ENCODE data around the gene HOXA13. TPM values are rescaled to one million over a fixed set of nuclear protein-coding genes. Genes with fewer than 3 reads are reported as not detected.

The HOXA13 gene
- total RNA-seq, 1 experiment from 2014 or later, result 0.68 TPM

- no peaks in the 10 kb centered on the region for H3K9me3 ChIP-seq
- H3K27me3 ChIP-seq (replicated peaks; ENCODE audit: control insufficient read depth, insufficient read depth, low read length), result peaks cover 1% of the 10 kb centered on the region; the same call in 1 of the 2 replicates
- H3K36me3 ChIP-seq (ENCODE audit: control insufficient read depth, insufficient read depth, low read length), result no peaks in the 10 kb centered on the region
- Mint-ChIP-seq H3K4me3 (ENCODE audit: unreplicated experiment) (no peak overlapping the region), H3K9me3 (ENCODE audit: unreplicated experiment) (no peaks in the 10 kb centered on the region), H3K27me3 (ENCODE audit: insufficient read depth, unreplicated experiment) (peaks cover 10% of the 10 kb centered on the region), H3K36me3 (ENCODE audit: insufficient read depth, unreplicated experiment) (no peaks in the 10 kb centered on the region), H3K27ac (ENCODE audit: unreplicated experiment) (no peak overlapping the region), H3K4me1 (ENCODE audit: low read depth, unreplicated experiment) (no peaks in the 10 kb centered on the region)
- intact Hi-C loops (cut with micrococcal nuclease; ENCODE audit: unreplicated experiment), result no loop called here
- no peak for DNase-seq
- peaks cover 2% of the 10 kb centered on the region for H3K4me1 ChIP-seq
- no peak overlapping the region for H3K4me3 ChIP-seq (ENCODE audit: low read depth, low read length)
- ChIA-PET CTCF (no interaction called here), POLR2A (no interaction called here)
- no peak for TF ChIP-seq CTCF (IDR thresholded peaks at IDR 0.05; ENCODE audit: insufficient read depth in 1 of 2, low read depth in 1 of 2, low read length in 1 of 2, severe bottlenecking in 1 of 2, unreplicated experiment in 1 of 2)
- no TSS peak for BruUV-seq (replicated peaks)
Measured at GRCh38 chr7:27194002-27194352, 5.9 kb downstream of the HOXA13 start.

- H3K4me1 ChIP-seq, result no peaks in the 10 kb centered on the region
- no peaks in the 10 kb centered on the region for H3K9me3 ChIP-seq
- intact Hi-C loops (cut with micrococcal nuclease; ENCODE audit: unreplicated experiment), result no loop called here
- ChIA-PET CTCF (no interaction called here), POLR2A (no interaction called here)
- H3K27me3 ChIP-seq (replicated peaks; ENCODE audit: control insufficient read depth, insufficient read depth, low read length), result no peaks in the 10 kb centered on the region; the same call in 1 of the 2 replicates
- TF ChIP-seq CTCF (IDR thresholded peaks at IDR 0.05; ENCODE audit: insufficient read depth in 1 of 2, low read depth in 1 of 2, low read length in 1 of 2, severe bottlenecking in 1 of 2, unreplicated experiment in 1 of 2), result no peak
- no peaks in the 10 kb centered on the region for H3K4me1 Mint-ChIP-seq (ENCODE audit: low read depth, unreplicated experiment)
- peaks cover 10% of the 10 kb centered on the region for H3K27me3 Mint-ChIP-seq (ENCODE audit: insufficient read depth, unreplicated experiment)
- no peaks in the 10 kb centered on the region for H3K9me3 Mint-ChIP-seq (ENCODE audit: unreplicated experiment)
- no peak for DNase-seq
- H3K4me3 Mint-ChIP-seq (ENCODE audit: unreplicated experiment), result no peak overlapping the region
- no peaks in the 10 kb centered on the region for H3K36me3 Mint-ChIP-seq (ENCODE audit: insufficient read depth, unreplicated experiment)
- H3K36me3 ChIP-seq (ENCODE audit: control insufficient read depth, insufficient read depth, low read length), result no peaks in the 10 kb centered on the region
- no TSS peak for BruUV-seq (replicated peaks)
- H3K27ac Mint-ChIP-seq (ENCODE audit: unreplicated experiment), result no peak overlapping the region
- H3K4me3 ChIP-seq (ENCODE audit: low read depth, low read length), result no peak overlapping the region
Measured at GRCh38 chr7:27193335-27194001, 6.4 kb downstream of the HOXA13 start.

- DNase-seq, result no peak
- Mint-ChIP-seq H3K4me1 (ENCODE audit: low read depth, unreplicated experiment) (no peaks in the 10 kb centered on the region), H3K27me3 (ENCODE audit: insufficient read depth, unreplicated experiment) (peaks cover 4% of the 10 kb centered on the region), H3K36me3 (ENCODE audit: insufficient read depth, unreplicated experiment) (no peaks in the 10 kb centered on the region), H3K27ac (ENCODE audit: unreplicated experiment) (no peak overlapping the region), H3K4me3 (ENCODE audit: unreplicated experiment) (no peak overlapping the region), H3K9me3 (ENCODE audit: unreplicated experiment) (no peaks in the 10 kb centered on the region)
- intact Hi-C loops (cut with micrococcal nuclease; ENCODE audit: unreplicated experiment), result no loop called here
- Histone ChIP-seq H3K36me3 (ENCODE audit: control insufficient read depth, insufficient read depth, low read length) (no peaks in the 10 kb centered on the region), H3K27me3 (replicated peaks; ENCODE audit: control insufficient read depth, insufficient read depth, low read length) (no peaks in the 10 kb centered on the region), H3K4me1 (no peaks in the 10 kb centered on the region), H3K9me3 (no peaks in the 10 kb centered on the region), H3K4me3 (ENCODE audit: low read depth, low read length) (no peak overlapping the region)
- ChIA-PET CTCF (interaction anchor here (0.6 kb wide), 1 partner anchor 12 kb away, joined by 3 read pairs; no protein-coding TSS in a partner anchor), POLR2A (no interaction called here)
- TF ChIP-seq CTCF (IDR thresholded peaks at IDR 0.05; ENCODE audit: insufficient read depth in 1 of 2, low read depth in 1 of 2, low read length in 1 of 2, severe bottlenecking in 1 of 2, unreplicated experiment in 1 of 2), result no peak
- no TSS peak for BruUV-seq (replicated peaks)
Measured at GRCh38 chr7:27192546-27193334, 7.2 kb downstream of the HOXA13 start.

All from Caco-2 (cell line).